OCI-LY3 (cell line): Measurements from ENCODE around the gene FAM234A.
A peak's percentile ranks its signal among the peaks of the same experiment; 100 is the strongest.

ENCODE experiments used
- H2AFZ ChIP-seq: fragments of 200-600, 300-600 bp; shearing (Covaris generic); 2 replicates; pipeline ENCODE4 v1.6.0; 2014; ENCODE audit warnings: antibody characterized with exemption, low read depth, low read length
- H3K27ac ChIP-seq: fragments of 200-600, 300-600 bp; sonication (generic); 2 replicates; pipeline ENCODE4 v1.5.1; 2014; ENCODE audit warnings: mild to moderate bottlenecking, low read length, moderate library complexity, mixed read lengths
- H3K27me3 ChIP-seq: fragments of 200-600, 300-600 bp; sonication (generic); 2 replicates; pipeline ENCODE4 v1.6.1; 2014; ENCODE audit warnings: low read depth, low read length, mixed read lengths
- H3K36me3 ChIP-seq: fragments of 200-600, 300-600 bp; sonication (generic); replicated peaks from 2 replicates; pipeline ENCODE3; 2014; ENCODE audit warnings: low read depth, low read length, mixed read lengths
- H3K4me1 ChIP-seq: fragments of 300-600, 200-600 bp; sonication (generic); 2 replicates; pipeline ENCODE4 v1.6.1; 2014; ENCODE audit warnings: low read length, mixed read lengths
- H3K4me2 ChIP-seq: fragments of 200-600, 300-600 bp; sonication (generic); 2 replicates; pipeline ENCODE4 v1.6.1; 2014; ENCODE audit warnings: low read length, mixed read lengths
- H3K4me3 ChIP-seq: fragments of 300-600, 200-600 bp; sonication (generic); 2 replicates; pipeline ENCODE4 v1.5.1; 2014; ENCODE audit warnings: antibody characterized with exemption, mild to moderate bottlenecking, low read length, moderate library complexity
- H3K79me2 ChIP-seq: fragments of 300-600, 200-600 bp; shearing (Covaris generic); 2 replicates; pipeline ENCODE4 v1.6.1; 2014; ENCODE audit warnings: mild to moderate bottlenecking, low read length, mixed read lengths
- H3K9ac ChIP-seq: fragments of 300-600, 200-600 bp; shearing (Covaris generic); 2 replicates; pipeline ENCODE4 v1.6.0; 2014; ENCODE audit warnings: mild to moderate bottlenecking, low read length, moderate library complexity
- H3K9me3 ChIP-seq: fragments of 200-600, 300-600 bp; shearing (Covaris generic); 2 replicates; pipeline ENCODE4 v1.6.1; 2014; ENCODE audit warnings: low read length, mixed read lengths; ENCODE audit not compliant: insufficient read depth
- H4K20me1 ChIP-seq: fragments of 200-600, 300-600 bp; sonication (generic); 2 replicates; pipeline ENCODE4 v1.6.1; 2016; ENCODE audit warnings: low read length, mixed read lengths; ENCODE audit not compliant: insufficient read depth
- EZH2phosphoT487 ChIP-seq: fragments of 200-600 bp; shearing (Covaris generic); IDR thresholded peaks from 2 replicates; pipeline ENCODE4 v1.6.1; 2018; ENCODE audit warnings: antibody characterized with exemption, mixed run types, low read depth
- TF ChIP-seq, protein P1 (sequence below): fragments of 200-600, 300-600 bp; sonication (generic); IDR thresholded peaks from 2 replicates; pipeline ENCODE4 v1.5.1; 2014; ENCODE audit warnings: antibody characterized with exemption, low read length, low read depth

FAM234A gene

DNA sequence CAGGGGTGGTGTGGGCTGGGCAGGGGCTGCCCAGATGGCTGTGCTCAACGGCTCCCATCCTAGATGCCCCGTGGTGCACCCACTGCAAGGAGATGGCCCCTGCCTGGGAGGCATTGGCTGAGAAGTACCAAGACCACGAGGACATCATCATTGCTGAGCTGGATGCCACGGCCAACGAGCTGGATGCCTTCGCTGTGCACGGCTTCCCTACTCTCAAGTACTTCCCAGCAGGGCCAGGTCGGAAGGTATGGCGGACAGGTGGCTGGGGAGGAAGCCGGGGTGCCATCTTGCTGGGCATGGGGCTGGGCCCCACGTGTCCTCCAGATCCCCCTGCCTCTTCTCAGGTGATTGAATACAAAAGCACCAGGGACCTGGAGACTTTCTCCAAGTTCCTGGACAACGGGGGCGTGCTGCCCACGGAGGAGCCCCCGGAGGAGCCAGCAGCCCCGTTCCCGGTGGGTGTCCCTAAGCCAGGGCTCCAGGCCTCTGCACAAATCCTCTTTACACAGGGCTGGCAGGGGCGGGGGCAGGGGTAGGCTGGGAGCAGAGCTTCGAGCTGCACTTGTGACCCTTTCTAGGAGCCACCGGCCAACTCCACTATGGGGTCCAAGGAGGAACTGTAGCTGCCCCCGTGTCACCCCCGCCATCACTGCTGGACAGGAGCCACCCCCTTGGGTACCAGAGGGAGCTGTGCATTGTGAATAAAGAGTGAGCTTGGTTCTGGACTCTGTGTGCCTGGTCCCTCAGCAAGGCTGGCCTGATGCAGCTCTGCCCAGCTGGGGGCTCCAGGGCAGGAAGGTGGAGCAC, 52.1 kb downstream of the FAM234A start:
- Histone ChIP-seq H3K4me3 (no peak overlapping the region), H2AFZ (no peak overlapping the region), H3K9me3 (no peaks in the 10 kb centered on the region), H3K36me3 (peaks cover 26% of the 10 kb centered on the region), H3K4me2 (no peak overlapping the region), H4K20me1 (no peaks in the 10 kb centered on the region), H3K27me3 (no peaks in the 10 kb centered on the region), H3K9ac (no peak overlapping the region), H3K4me1 (peaks cover 6% of the 10 kb centered on the region), H3K27ac (no peak overlapping the region), H3K79me2 (peaks cover 26% of the 10 kb centered on the region)
- no peak for TF ChIP-seq EZH2phosphoT487
- TF ChIP-seq, protein P1, sequence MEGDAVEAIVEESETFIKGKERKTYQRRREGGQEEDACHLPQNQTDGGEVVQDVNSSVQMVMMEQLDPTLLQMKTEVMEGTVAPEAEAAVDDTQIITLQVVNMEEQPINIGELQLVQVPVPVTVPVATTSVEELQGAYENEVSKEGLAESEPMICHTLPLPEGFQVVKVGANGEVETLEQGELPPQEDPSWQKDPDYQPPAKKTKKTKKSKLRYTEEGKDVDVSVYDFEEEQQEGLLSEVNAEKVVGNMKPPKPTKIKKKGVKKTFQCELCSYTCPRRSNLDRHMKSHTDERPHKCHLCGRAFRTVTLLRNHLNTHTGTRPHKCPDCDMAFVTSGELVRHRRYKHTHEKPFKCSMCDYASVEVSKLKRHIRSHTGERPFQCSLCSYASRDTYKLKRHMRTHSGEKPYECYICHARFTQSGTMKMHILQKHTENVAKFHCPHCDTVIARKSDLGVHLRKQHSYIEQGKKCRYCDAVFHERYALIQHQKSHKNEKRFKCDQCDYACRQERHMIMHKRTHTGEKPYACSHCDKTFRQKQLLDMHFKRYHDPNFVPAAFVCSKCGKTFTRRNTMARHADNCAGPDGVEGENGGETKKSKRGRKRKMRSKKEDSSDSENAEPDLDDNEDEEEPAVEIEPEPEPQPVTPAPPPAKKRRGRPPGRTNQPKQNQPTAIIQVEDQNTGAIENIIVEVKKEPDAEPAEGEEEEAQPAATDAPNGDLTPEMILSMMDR: no peak

DNA sequence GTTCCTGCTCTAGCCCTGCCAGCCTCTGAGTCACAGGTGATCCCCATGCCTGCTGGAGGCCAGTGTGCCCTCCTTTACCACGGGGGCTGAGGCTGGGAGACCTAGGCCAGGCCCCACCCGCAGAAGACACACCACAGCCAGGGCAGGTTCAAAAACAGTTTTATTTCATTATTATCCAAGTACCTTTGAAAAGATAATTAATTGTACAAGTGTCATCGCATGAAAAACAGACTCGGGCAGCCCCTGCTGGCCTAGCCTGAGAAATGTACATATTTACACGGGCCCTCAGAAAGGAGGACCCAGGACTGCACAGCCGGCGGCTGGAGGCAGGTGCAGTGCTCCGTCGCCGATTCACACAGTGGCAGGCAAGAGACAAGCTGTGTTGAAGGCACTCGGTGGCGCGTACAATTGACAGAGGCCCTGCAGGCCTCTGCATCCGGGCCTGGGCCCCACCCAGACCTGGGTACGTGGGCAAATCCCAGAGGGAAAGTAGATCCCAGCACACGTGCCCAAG, 52.7 kb downstream of the FAM234A start:
- H3K27ac ChIP-seq: no peak overlapping the region
- H3K4me3 ChIP-seq: no peak overlapping the region
- H3K4me1 ChIP-seq: peaks cover 6% of the 10 kb centered on the region
- no peaks in the 10 kb centered on the region for H4K20me1 ChIP-seq
- H3K36me3 ChIP-seq: peaks cover 26% of the 10 kb centered on the region
- no peak overlapping the region for H2AFZ ChIP-seq
- no peaks in the 10 kb centered on the region for H3K9me3 ChIP-seq
- TF ChIP-seq EZH2phosphoT487: no peak
- TF ChIP-seq, protein P1: peak; percentile 31
- no peak overlapping the region for H3K4me2 ChIP-seq
- H3K79me2 ChIP-seq: peaks cover 26% of the 10 kb centered on the region
- H3K27me3 ChIP-seq: no peaks in the 10 kb centered on the region
- H3K9ac ChIP-seq: no peak overlapping the region

DNA sequence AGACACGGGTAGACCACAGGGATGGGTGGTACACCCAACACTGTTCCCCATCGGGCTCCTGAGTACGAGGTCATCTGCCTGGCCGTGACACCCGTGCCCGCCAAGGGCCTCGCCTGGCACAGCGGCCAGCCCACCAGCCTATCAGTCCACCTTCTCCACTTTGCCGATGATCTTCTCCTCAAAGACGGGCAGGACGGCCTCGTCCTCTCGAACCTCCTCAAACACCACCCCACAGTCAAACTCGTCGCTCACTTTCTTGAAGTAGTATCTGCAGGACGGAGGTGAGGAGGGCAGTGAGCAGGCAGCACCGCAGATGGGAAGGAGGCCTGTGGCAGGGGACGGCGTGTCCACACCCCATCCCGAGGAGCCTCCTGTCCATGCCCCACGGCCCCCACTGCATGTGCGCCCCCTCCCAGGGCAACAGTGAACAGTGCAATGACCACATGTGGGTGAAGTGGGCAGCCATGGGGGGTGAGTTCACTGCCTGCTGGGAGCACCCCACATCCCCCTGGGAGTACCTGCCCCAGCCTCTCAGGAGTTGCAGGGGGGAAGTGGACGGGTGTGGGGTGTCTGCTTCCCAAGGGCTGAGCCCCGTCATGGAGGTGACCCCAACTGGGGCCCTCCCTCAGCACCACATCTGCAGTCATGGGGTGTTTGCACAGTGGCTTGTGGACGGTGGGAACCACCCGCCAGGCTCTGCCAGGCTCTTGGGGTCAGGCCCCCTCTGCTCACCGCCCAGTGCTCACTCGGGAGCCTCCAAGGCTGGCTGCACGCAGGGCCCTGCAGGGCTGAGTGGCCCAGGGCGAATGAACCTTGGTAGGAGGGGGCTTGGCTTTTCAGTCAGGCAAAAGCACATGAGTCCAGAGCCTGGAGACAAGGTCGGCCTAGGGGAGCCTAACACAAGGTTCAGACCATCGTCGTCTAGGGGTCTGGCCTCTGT, 53.6 kb downstream of the FAM234A start:
- Histone ChIP-seq H3K4me1 (peaks cover 6% of the 10 kb centered on the region), H3K27ac (no peak overlapping the region), H3K36me3 (peaks cover 26% of the 10 kb centered on the region), H3K9me3 (no peaks in the 10 kb centered on the region), H3K9ac (no peak overlapping the region), H3K4me3 (no peak overlapping the region), H2AFZ (no peak overlapping the region), H3K27me3 (no peaks in the 10 kb centered on the region), H3K4me2 (no peak overlapping the region), H4K20me1 (no peaks in the 10 kb centered on the region), H3K79me2 (peaks cover 19% of the 10 kb centered on the region)
- no peak for TF ChIP-seq EZH2phosphoT487
- TF ChIP-seq, protein P1: no peak
